DLD1 (cell line): ENCODE measurements around the gene TC2N.

Experiments used
- in situ Hi-C: cut with HindIII; loops from 2 replicates; pipeline ENCODE4 v1.10.0; 2017; ENCODE audit warnings: low sequenced_read_pairs

The TC2N gene

GRCh38 chr14:91890291-91890749 lies 23.0 kb upstream of the TC2N start:
- in situ Hi-C loops: no loop called here

GRCh38 chr14:91889477-91890211 lies 22.3 kb upstream of the TC2N start:
- in situ Hi-C loops: no loop called here

GRCh38 chr14:91888641-91889476 lies 21.5 kb upstream of the TC2N start:
- in situ Hi-C loops: no loop called here

GRCh38 chr14:91886961-91887360 lies 19.6 kb upstream of the TC2N start:
- in situ Hi-C loops: no loop called here

- in situ Hi-C loops: no loop called here
These were observed 18.5 kb upstream of the TC2N start for GRCh38 chr14:91885839-91886238.

GRCh38 chr14:91885113-91885712 lies 17.9 kb upstream of the TC2N start:
- in situ Hi-C loops: no loop called here

- in situ Hi-C loops: no loop called here
These were observed 17.3 kb upstream of the TC2N start for GRCh38 chr14:91884664-91885063.

GRCh38 chr14:91883753-91884152 lies 16.4 kb upstream of the TC2N start:
- in situ Hi-C loops: no loop called here

- in situ Hi-C loops: no loop called here
These were observed 15.4 kb upstream of the TC2N start for GRCh38 chr14:91882776-91883175.

- in situ Hi-C loops: no loop called here
These were observed 15.0 kb upstream of the TC2N start for GRCh38 chr14:91882369-91882768.

GRCh38 chr14:91879196-91879595 lies 11.9 kb upstream of the TC2N start:
- in situ Hi-C loops: no loop called here

- in situ Hi-C loops: no loop called here
These were observed 10.9 kb upstream of the TC2N start for GRCh38 chr14:91878274-91878673.

GRCh38 chr14:91877376-91877915 lies 10.1 kb upstream of the TC2N start:
- in situ Hi-C loops: no loop called here

- in situ Hi-C loops: no loop called here
These were observed 9.2 kb upstream of the TC2N start for GRCh38 chr14:91876492-91876891.

- in situ Hi-C loops: no loop called here
These were observed 8.4 kb upstream of the TC2N start for GRCh38 chr14:91875525-91876286.

- in situ Hi-C loops: loop anchor here (25.0 kb wide), 1 partner anchor 586 kb away; no protein-coding TSS in a partner anchor
These were observed 6.4 kb upstream of the TC2N start for GRCh38 chr14:91873471-91874415.

GRCh38 chr14:91872517-91873470 lies 5.5 kb upstream of the TC2N start:
- in situ Hi-C loops: loop anchor here (25.0 kb wide), 1 partner anchor 585 kb away; no protein-coding TSS in a partner anchor

GRCh38 chr14:91872011-91872501 lies 4.7 kb upstream of the TC2N start:
- in situ Hi-C loops: loop anchor here (25.0 kb wide), 1 partner anchor 585 kb away; no protein-coding TSS in a partner anchor
